K562 (cell line): ENCODE measurements around the gene SPDEF.

Experiments
- BCOR ChIP-seq: fragments of 450-650 bp; IDR thresholded peaks from 2 replicates; pipeline ENCODE4 v1.6.1; 2016
- CTCF ChIP-seq, 3 experiments: IDR thresholded peaks in 2 of 3; conservative IDR thresholded peaks in 1 of 3; 2 replicates each; pipeline ENCODE4 v1.5.1; 2011 to 2012; ENCODE audit warnings: low read length in 3 of 3, mild to moderate bottlenecking in 3 of 3, control low read depth in 2 of 3, improper control_type of control experiment in 1 of 3, inconsistent platforms in 1 of 3, low read depth in 1 of 3, mixed read lengths in 1 of 3, moderate library complexity in 1 of 3; ENCODE audit not compliant: insufficient read depth in 2 of 3
- HMGXB4 ChIP-seq: sonication (generic); formaldehyde crosslinking; IDR thresholded peaks from 2 replicates; pipeline ENCODE4 v1.8.1; 2023; ENCODE audit warnings: mild to moderate bottlenecking, missing genetic modification reagents
- HSF4 ChIP-seq: fragments of 250-450 bp; sonication (Bioruptor Pico); IDR thresholded peaks from 2 replicates; pipeline ENCODE4 v2.1.2; 2022; ENCODE audit warnings: mild to moderate bottlenecking, moderate library complexity, borderline replicate concordance
- POLR2AphosphoS5 ChIP-seq: IDR thresholded peaks from 2 replicates; pipeline ENCODE4 v1.6.1; 2011; ENCODE audit warnings: mild to moderate bottlenecking, low read depth, low read length, moderate library complexity; ENCODE audit not compliant: control insufficient read depth, insufficient read depth
- PRDM10 ChIP-seq: fragments of 450-650 bp; IDR thresholded peaks from 2 replicates; pipeline ENCODE4 v1.6.1; 2018; ENCODE audit not compliant: partially characterized antibody
- RERE ChIP-seq: sonication (generic); formaldehyde crosslinking; IDR thresholded peaks from 2 replicates; pipeline ENCODE4 v1.8.0; 2023; ENCODE audit warnings: missing genetic modification reagents, mild to moderate bottlenecking, borderline replicate concordance
- ZBTB12 ChIP-seq: fragments of 250-450 bp; sonication (Bioruptor Pico); IDR thresholded peaks from 2 replicates; pipeline ENCODE4 v1.4.0; 2020
- ZBTB17 ChIP-seq: fragments of 450-650 bp; formaldehyde crosslinking; IDR thresholded peaks from 2 replicates; pipeline ENCODE4 v1.4.0; 2020; ENCODE audit warnings: mild to moderate bottlenecking
- ZNF274 ChIP-seq: IDR thresholded peaks from 2 replicates; pipeline ENCODE4 v1.6.1; 2011; ENCODE audit warnings: low read depth, mild to moderate bottlenecking, low read length, moderate library complexity, borderline replicate concordance
- ZNF592 ChIP-seq: fragments of 450-650 bp; IDR thresholded peaks from 2 replicates; pipeline ENCODE4 v1.6.1; 2017; ENCODE audit warnings: antibody characterized with exemption, mild to moderate bottlenecking

GRCh38 chr6:34553146-34553545, 3.0 kb downstream of the SPDEF start:
- TF ChIP-seq ZBTB17 (CRISPR knock-in tag): no peak
- TF ChIP-seq BCOR: no peak
- TF ChIP-seq RERE (CRISPR knock-in tag): no peak
- TF ChIP-seq POLR2AphosphoS5: no peak
- no peak for TF ChIP-seq CTCF (IDR thresholded peaks at IDR 0.05 in 2 of 3, conservative IDR thresholded peaks at IDR 0.05 in 1 of 3; ENCODE audit: insufficient read depth in 2 of 3, low read depth in 1 of 3, low read length in 3 of 3)
- no peak for TF ChIP-seq HSF4 (CRISPR knock-in tag)
- TF ChIP-seq ZNF274: no peak
- no peak for TF ChIP-seq PRDM10
- no peak for TF ChIP-seq ZNF592
- no peak for TF ChIP-seq HMGXB4 (CRISPR knock-in tag)
- TF ChIP-seq ZBTB12 (CRISPR knock-in tag): no peak
